ENCODE results near the gene KCTD5.

KCTD5 gene

GRCh38 chr16:2736476-2737237 is 54.3 kb downstream of the KCTD5 start:
- DNase-seq (ENCODE audit: low read depth), result no peak
- no peak overlapping the region for H3K4me3 ChIP-seq (ENCODE audit: low read depth, low read length)
- no peak for TF ChIP-seq CTCF (IDR thresholded peaks at IDR 0.05; ENCODE audit: insufficient read depth, low read depth, low read length, missing control alignments)

GRCh38 chr16:2737238-2737605 is 54.9 kb downstream of the KCTD5 start:
- no peak for DNase-seq (ENCODE audit: low read depth)
- no peak overlapping the region for H3K4me3 ChIP-seq (ENCODE audit: low read depth, low read length)

GRCh38 chr16:2737895-2738418 is 55.6 kb downstream of the KCTD5 start:
- DNase-seq (ENCODE audit: low read depth), result no peak
- H3K4me3 ChIP-seq (ENCODE audit: low read depth, low read length), result no peak overlapping the region
- no peak for TF ChIP-seq CTCF (IDR thresholded peaks at IDR 0.05; ENCODE audit: insufficient read depth, low read depth, low read length, missing control alignments)

More at GRCh38 chr16:2737238-2737605, 54.9 kb downstream of the KCTD5 start:
- no peak for TF ChIP-seq CTCF (IDR thresholded peaks at IDR 0.05; ENCODE audit: insufficient read depth, low read depth, low read length, missing control alignments)

GRCh38 chr16:2738615-2739014 is 56.3 kb downstream of the KCTD5 start:
- no peak for TF ChIP-seq CTCF (IDR thresholded peaks at IDR 0.05; ENCODE audit: insufficient read depth, low read depth, low read length, missing control alignments)
- no peak for DNase-seq (ENCODE audit: low read depth)
- no peak overlapping the region for H3K4me3 ChIP-seq (ENCODE audit: low read depth, low read length)

GRCh38 chr16:2739625-2740430 is 57.5 kb downstream of the KCTD5 start:
- TF ChIP-seq CTCF (IDR thresholded peaks at IDR 0.05; ENCODE audit: insufficient read depth, low read depth, low read length, missing control alignments), result no peak
- DNase-seq (ENCODE audit: low read depth), result no peak
- H3K4me3 ChIP-seq (ENCODE audit: low read depth, low read length), result no peak overlapping the region

GRCh38 chr16:2740476-2740875 is 58.2 kb downstream of the KCTD5 start:
- no peak for TF ChIP-seq CTCF (IDR thresholded peaks at IDR 0.05; ENCODE audit: insufficient read depth, low read depth, low read length, missing control alignments)
- DNase-seq (ENCODE audit: low read depth), result no peak
- no peak overlapping the region for H3K4me3 ChIP-seq (ENCODE audit: low read depth, low read length)
